H1 (cell line): Measurements from ENCODE around the gene SLC9A7. TPM values are rescaled to one million over a fixed set of nuclear protein-coding genes. Genes with fewer than 3 reads are reported as not detected.

Source experiments
- YY1 ChIP-seq: IDR thresholded peaks from 2 replicates; pipeline ENCODE4 v1.6.1; 2011; ENCODE audit warnings: low read depth, mild to moderate bottlenecking, low read length
- polyA plus RNA-seq, 7 experiments: library from polyadenylated mRNA; depleted of rRNA in 3 of 7; stranded (reverse) in 5 of 7; unstranded in 2 of 7; fragments of >200 nt in 5 of 7; fragments of 200-250 nt in 2 of 7; gene quantifications; 1 replicate in 5 of 7; 2 replicates in 1 of 7; 4 replicates in 1 of 7; pipeline versions ENCODE4 v1.2.1 to v1.2.3, GENCODE V29; 2011 to 2013; ENCODE audit warnings: missing spikeins in 2 of 7, mixed read lengths in 2 of 7
- total RNA-seq: library from RNA; stranded (reverse); fragmentation: NEBNext Ultra II Directional; extraction: Animal tissue kit (Norgen Biotek cat#: 25700); gene quantifications from 2 replicates; pipeline ENCODE4 v1.2.1, GENCODE V29; 2021

Gene SLC9A7
- total and polyA plus RNA-seq, 2 of the 8 experiments (the other 6 are each of a cell fraction or from before 2014, with no cell fraction given): 6.7 to 17.2 TPM

DNA sequence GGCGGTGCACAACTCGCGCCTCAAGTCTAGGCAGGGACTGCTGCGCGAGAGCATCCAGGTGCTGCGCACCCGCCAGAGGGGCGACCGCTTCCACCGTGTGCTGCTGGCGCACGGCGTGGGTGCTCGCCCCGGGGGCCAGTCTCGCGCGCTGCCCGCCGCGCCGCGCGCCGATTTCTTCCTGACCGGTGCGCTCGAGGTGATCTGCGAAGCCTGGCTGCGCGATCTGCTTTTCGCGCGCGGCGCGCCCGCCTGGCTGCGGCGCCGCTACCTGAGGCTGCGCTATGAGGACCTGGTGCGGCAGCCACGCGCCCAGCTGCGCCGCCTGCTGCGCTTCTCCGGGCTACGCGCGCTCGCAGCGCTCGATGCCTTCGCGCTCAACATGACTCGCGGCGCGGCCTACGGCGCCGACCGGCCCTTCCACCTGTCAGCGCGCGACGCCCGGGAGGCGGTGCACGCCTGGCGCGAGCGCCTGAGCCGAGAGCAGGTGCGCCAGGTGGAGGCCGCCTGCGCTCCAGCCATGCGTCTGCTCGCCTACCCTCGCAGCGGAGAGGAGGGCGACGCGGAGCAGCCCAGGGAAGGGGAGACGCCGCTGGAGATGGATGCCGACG is 184.0 kb downstream of the SLC9A7 start (continued):
- TF ChIP-seq YY1: no peak
- TF ChIP-seq, all 59 proteins: peak for 5
